ENCODE data around the gene STAP1.
"Not testable (repeated sequence)": the region's sequence is repeated elsewhere in the genome, so short reads cannot be mapped to it uniquely, and the experiment has no call there.

The STAP1 gene

DNA sequence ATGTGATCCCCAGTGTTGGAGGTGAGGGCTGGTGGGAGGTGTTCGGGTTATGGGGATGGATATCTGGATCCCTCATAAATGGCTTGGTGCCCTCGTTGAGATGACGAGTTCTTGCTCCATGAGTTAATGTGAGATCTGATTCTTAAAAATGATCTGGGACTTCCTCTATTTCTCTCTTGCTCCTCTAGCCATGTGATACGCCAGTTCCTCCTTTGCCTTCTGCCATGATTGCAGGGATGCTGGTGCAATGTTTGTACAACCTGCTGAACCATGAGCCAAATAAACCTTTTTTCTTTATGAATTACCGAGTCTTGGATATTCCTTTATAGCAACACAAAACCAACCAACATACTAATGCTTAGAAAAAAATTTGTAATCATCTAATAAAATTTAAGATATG, 56.6 kb downstream of the STAP1 start:
- DNase-seq (ENCODE audit: low read depth in 2 of 3, low spot score in 2 of 3), result no peak

GRCh38 chr4:67616478-67616877, 58.0 kb downstream of the STAP1 start:
- DNase-seq (ENCODE audit: low read depth in 2 of 3, low spot score in 2 of 3), result no peak

DNA sequence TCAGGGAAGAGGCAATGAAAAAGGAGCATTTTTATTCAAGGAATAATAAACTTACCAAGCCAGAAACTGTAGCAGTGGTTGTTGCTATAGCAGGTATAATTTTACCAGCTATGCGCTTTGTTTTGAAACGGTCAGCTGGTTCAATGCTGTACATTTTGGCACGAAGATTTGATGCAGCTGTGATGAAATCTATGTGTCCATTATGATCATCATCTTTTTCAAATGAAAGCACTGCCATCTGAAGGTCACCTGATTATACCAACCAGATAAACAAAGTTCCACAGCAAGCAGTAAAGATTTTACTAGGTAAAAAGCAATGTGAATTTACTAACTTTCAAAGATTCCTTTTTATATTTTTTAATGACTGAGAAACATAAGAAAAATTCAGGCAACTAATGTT, 66.4 kb downstream of the STAP1 start:
- no peak for DNase-seq (ENCODE audit: low read depth in 2 of 3, low spot score in 2 of 3)

DNA sequence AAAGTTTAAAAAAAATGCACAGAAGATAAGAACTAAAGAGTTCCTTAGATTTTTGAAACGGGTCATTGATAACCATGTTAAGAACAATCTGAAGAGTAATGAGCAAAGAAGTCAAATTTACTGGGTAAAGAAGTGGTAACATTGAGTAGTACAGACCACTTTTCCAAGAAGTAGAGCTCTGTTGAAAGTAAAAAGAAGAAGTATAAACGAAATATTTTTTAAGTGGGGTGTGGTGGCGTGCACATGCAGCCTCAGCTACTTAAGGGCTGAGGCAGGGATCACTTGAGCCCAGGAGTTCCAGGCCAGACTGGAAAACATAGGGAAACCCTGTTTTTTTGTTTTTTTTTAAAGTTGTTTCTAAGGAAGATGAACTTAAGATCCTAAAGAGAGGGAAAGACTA, 74.0 kb downstream of the STAP1 start:
- no peak for DNase-seq (ENCODE audit: low read depth in 2 of 3, low spot score in 2 of 3)

- DNase-seq (ENCODE audit: low read depth in 2 of 3, low spot score in 2 of 3), result no peak
These were observed 76.2 kb downstream of the STAP1 start for GRCh38 chr4:67634741-67635140.

- no peak for DNase-seq (ENCODE audit: low read depth in 2 of 3, low spot score in 2 of 3)
These were observed 76.8 kb downstream of the STAP1 start for GRCh38 chr4:67635331-67635730.

GRCh38 chr4:67636978-67637377, 78.5 kb downstream of the STAP1 start:
- not testable (repeated sequence) for DNase-seq (ENCODE audit: low read depth in 2 of 3, low spot score in 2 of 3)

- DNase-seq (ENCODE audit: low read depth in 2 of 3, low spot score in 2 of 3), result no peak
These were observed 79.6 kb downstream of the STAP1 start for GRCh38 chr4:67638136-67638535.

GRCh38 chr4:67651536-67651935, 93.0 kb downstream of the STAP1 start:
- DNase-seq (ENCODE audit: low read depth in 2 of 3, low spot score in 2 of 3), result no peak
